H1 (cell line): ENCODE measurements around the gene TRO. TPM values are rescaled to one million over a fixed set of nuclear protein-coding genes. Genes with fewer than 3 reads are reported as not detected.

Source experiments
- CTCF ChIA-PET: fragments of 300-600 bp; sonication (Branson Sonifier 250); formaldehyde crosslinking; loops from one replicate; lab custom pipeline; 2021; ENCODE audit not compliant: partially characterized antibody; lab: Charles Lee
- POLR2A ChIA-PET: fragments of 300-600 bp; sonication (Branson Sonifier 250); formaldehyde crosslinking; loops from one replicate; lab custom pipeline; 2021; ENCODE audit warnings: inconsistent platforms; ENCODE audit not compliant: partially characterized antibody; lab: Charles Lee
- DNase-seq, 2 experiments: peaks; one replicate each; pipeline versions ENCODE4 v3.0.0 to v3.0.0-alpha.2; 2010 to 2022; ENCODE audit warnings: low spot score in 2 of 2, low read depth in 1 of 2, mixed read lengths in 1 of 2
- FAIRE-seq: peaks from 2 replicates; lab custom pipeline; 2011; peaks lifted over from hg19 to GRCh38; lab: Jason Lieb, UNC
- H2AFZ ChIP-seq: 2 replicates; pipeline ENCODE4 v1.8.1; 2012; ENCODE audit warnings: low read length, inconsistent platforms
- H2AK5ac ChIP-seq: 2 replicates; pipeline ENCODE4 v1.6.1; 2013; ENCODE audit warnings: low read depth, low read length
- H2BK120ac ChIP-seq: replicated peaks from 2 replicates; pipeline ENCODE3; 2013; ENCODE audit warnings: low read depth, low read length, inconsistent platforms
- H2BK12ac ChIP-seq: 2 replicates; pipeline ENCODE4 v1.6.1; 2013; ENCODE audit warnings: low read depth, low read length
- H2BK15ac ChIP-seq: 2 replicates; pipeline ENCODE4 v1.6.1; 2013; ENCODE audit warnings: low read length
- H2BK20ac ChIP-seq: 2 replicates; pipeline ENCODE4 v1.6.1; 2013; ENCODE audit warnings: low read length
- H2BK5ac ChIP-seq: 2 replicates; pipeline ENCODE4 v1.6.1; 2013; ENCODE audit warnings: low read depth, low read length
- H3K14ac ChIP-seq: 2 replicates; pipeline ENCODE4 v1.6.1; 2013; ENCODE audit warnings: inconsistent platforms; ENCODE audit not compliant: insufficient read length
- H3K18ac ChIP-seq: 2 replicates; pipeline ENCODE4 v1.6.1; 2013; ENCODE audit warnings: low read length; ENCODE audit errors: extremely low read depth
- H3K23ac ChIP-seq: 2 replicates; pipeline ENCODE4 v1.6.1; 2013; ENCODE audit warnings: inconsistent platforms; ENCODE audit not compliant: insufficient read length
- H3K23me2 ChIP-seq: 2 replicates; pipeline ENCODE4 v1.6.1; 2013; ENCODE audit warnings: low read depth, low read length
- H3K27ac ChIP-seq: 2 replicates; pipeline ENCODE4 v1.6.1; 2011; ENCODE audit warnings: low read depth, low read length, inconsistent platforms
- H3K27me3 ChIP-seq, 4 experiments: replicated peaks in 1 of 4; 1 replicate in 1 of 4; 2 replicates in 3 of 4; pipeline versions ENCODE4 v1.6.1 to v1.8.1; 2011 to 2013; ENCODE audit warnings: low read length in 3 of 4, mild to moderate bottlenecking in 3 of 4, inconsistent platforms in 2 of 4, mixed read lengths in 2 of 4, moderate library complexity in 1 of 4; ENCODE audit not compliant: control insufficient read depth in 3 of 4, insufficient read depth in 3 of 4; ENCODE audit errors: extremely low read depth in 1 of 4
- H3K36me3 ChIP-seq, 4 experiments: 2 replicates each; pipeline versions ENCODE4 v1.6.1 to v1.8.1; 2011 to 2013; ENCODE audit warnings: mild to moderate bottlenecking in 4 of 4, low read length in 3 of 4, moderate library complexity in 2 of 4, control low read depth in 1 of 4, inconsistent platforms in 1 of 4; ENCODE audit not compliant: insufficient read depth in 4 of 4, control insufficient read depth in 2 of 4
- H3K4ac ChIP-seq: replicated peaks from 2 replicates; pipeline ENCODE3; 2013; ENCODE audit warnings: low read length, low read depth, mixed read lengths, inconsistent platforms; ENCODE audit not compliant: insufficient read length
- H3K4me1 ChIP-seq, 4 experiments: replicated peaks in 1 of 4; 1 replicate in 1 of 4; 2 replicates in 3 of 4; pipeline versions ENCODE4 v1.6.1 to v1.8.1; 2011 to 2013; ENCODE audit warnings: low read length in 3 of 4, inconsistent platforms in 2 of 4, mixed read lengths in 1 of 4; ENCODE audit not compliant: insufficient read depth in 4 of 4, control insufficient read depth in 3 of 4
- H3K4me2 ChIP-seq, 2 experiments: 2 replicates each; pipeline versions ENCODE4 v1.6.1 to v1.8.1; 2011 to 2013; ENCODE audit warnings: low read depth in 2 of 2, low read length in 2 of 2, control low read depth in 1 of 2, inconsistent platforms in 1 of 2, mild to moderate bottlenecking in 1 of 2; ENCODE audit not compliant: insufficient read depth in 1 of 2
- H3K4me3 ChIP-seq, 4 experiments: fragments of 200-600, 300-600 bp in 1 of 4; sonication (generic), shearing (Covaris generic), sonication (Bioruptor Twin) in 1 of 4; 2 replicates each; pipeline versions ENCODE4 v1.5.1 to v1.8.1; 2011 to 2016; ENCODE audit warnings: low read length in 4 of 4, low read depth in 3 of 4, control low read depth in 2 of 4, inconsistent platforms in 2 of 4, mild to moderate bottlenecking in 2 of 4, mixed read lengths in 1 of 4, moderate library complexity in 1 of 4; ENCODE audit not compliant: insufficient read depth in 2 of 4; ENCODE audit errors: extremely low read depth in 1 of 4
- H3K56ac ChIP-seq: replicated peaks from 2 replicates; pipeline ENCODE3; 2013; ENCODE audit warnings: low read depth, mild to moderate bottlenecking, mixed read lengths, low read length, inconsistent platforms; ENCODE audit not compliant: insufficient read length
- H3K79me1 ChIP-seq: 2 replicates; pipeline ENCODE4 v1.6.1; 2013; ENCODE audit warnings: low read depth, low read length, control low read depth
- H3K79me2 ChIP-seq, 2 experiments: 2 replicates each; pipeline versions ENCODE4 v1.6.1 to v1.8.1; 2012 to 2013; ENCODE audit warnings: low read length in 2 of 2, mild to moderate bottlenecking in 2 of 2, inconsistent platforms in 1 of 2; ENCODE audit not compliant: insufficient read depth in 2 of 2, control insufficient read depth in 1 of 2
- H3K9ac ChIP-seq, 4 experiments: replicated peaks in 1 of 4; 1 replicate in 1 of 4; 2 replicates in 3 of 4; pipeline versions ENCODE4 v1.6.1 to v1.8.1; 2011 to 2013; ENCODE audit warnings: low read depth in 3 of 4, low read length in 3 of 4, control low read depth in 2 of 4, mild to moderate bottlenecking in 2 of 4, moderate library complexity in 2 of 4, inconsistent platforms in 1 of 4; ENCODE audit errors: extremely low read depth in 1 of 4
- H3K9me3 ChIP-seq, 2 experiments: 2 replicates each; pipeline versions ENCODE4 v1.6.1 to v1.8.1; 2012 to 2013; ENCODE audit warnings: mild to moderate bottlenecking in 2 of 2, moderate library complexity in 2 of 2, control low read depth in 1 of 2, inconsistent platforms in 1 of 2, low read depth in 1 of 2, low read length in 1 of 2, mixed read lengths in 1 of 2; ENCODE audit not compliant: insufficient read depth in 2 of 2
- H4K20me1 ChIP-seq, 2 experiments: replicated peaks in 1 of 2; 2 replicates each; pipeline versions ENCODE3 to v1.8.1; 2011 to 2013; ENCODE audit warnings: inconsistent platforms in 2 of 2, low read length in 2 of 2, mild to moderate bottlenecking in 1 of 2; ENCODE audit not compliant: insufficient read depth in 2 of 2, control insufficient read depth in 1 of 2
- H4K5ac ChIP-seq: 2 replicates; pipeline ENCODE4 v1.6.1; 2013; ENCODE audit warnings: low read length, low read depth, mixed read lengths, inconsistent platforms; ENCODE audit not compliant: insufficient read length
- H4K8ac ChIP-seq: 2 replicates; pipeline ENCODE4 v1.8.0; 2013; ENCODE audit warnings: mild to moderate bottlenecking, moderate library complexity, low read length, inconsistent platforms; ENCODE audit not compliant: insufficient read depth; ENCODE audit errors: extremely low read depth
- H4K91ac ChIP-seq: replicated peaks from 2 replicates; pipeline ENCODE3; 2013; ENCODE audit warnings: low read length, mixed read lengths, inconsistent platforms; ENCODE audit not compliant: insufficient read length
- HDAC2 ChIP-seq, 2 experiments: fragments of 300-600 bp in 1 of 2; sonication (generic) in 1 of 2; IDR thresholded peaks; 2 replicates each; pipeline ENCODE4 v1.6.1; 2011 to 2012; ENCODE audit warnings: low read depth in 2 of 2, low read length in 2 of 2, mild to moderate bottlenecking in 2 of 2, moderate library complexity in 2 of 2, borderline replicate concordance in 1 of 2, inconsistent platforms in 1 of 2
- JUN ChIP-seq: IDR thresholded peaks from 2 replicates; pipeline ENCODE4 v1.6.1; 2011; ENCODE audit warnings: low read depth, mild to moderate bottlenecking, improper control_type of control experiment, low read length
- JUND ChIP-seq: IDR thresholded peaks from 2 replicates; pipeline ENCODE4 v1.6.1; 2011; ENCODE audit warnings: mild to moderate bottlenecking, improper control_type of control experiment, low read length
- KDM4A ChIP-seq: IDR thresholded peaks from one replicate; pipeline ENCODE4 v1.7.1; 2012; ENCODE audit warnings: low read depth, mild to moderate bottlenecking, moderate library complexity, low read length, inconsistent platforms; ENCODE audit not compliant: severe bottlenecking
- RAD21 ChIP-seq, 2 experiments: IDR thresholded peaks in 1 of 2; conservative IDR thresholded peaks in 1 of 2; 2 replicates each; pipeline ENCODE4 v1.6.1; 2011; ENCODE audit warnings: low read depth in 2 of 2, low read length in 2 of 2, improper control_type of control experiment in 1 of 2, inconsistent platforms in 1 of 2, mild to moderate bottlenecking in 1 of 2, moderate library complexity in 1 of 2
- SIX5 ChIP-seq: IDR thresholded peaks from 2 replicates; pipeline ENCODE4 v1.6.1; 2011; ENCODE audit warnings: mild to moderate bottlenecking, low read depth, low read length
- SRF ChIP-seq: IDR thresholded peaks from 2 replicates; pipeline ENCODE4 v1.6.1; 2011; ENCODE audit warnings: mild to moderate bottlenecking, low read depth, low read length, moderate library complexity
- TEAD4 ChIP-seq: IDR thresholded peaks from 2 replicates; pipeline ENCODE4 v1.6.1; 2012; ENCODE audit warnings: low read depth, low read length, inconsistent platforms, mixed read lengths
- WGBS, 2 experiments: shearing (Covaris generic) in 1 of 2; methylation state at CpG; one replicate each; pipeline versions ENCODE4 v1.1.6 to v1.1.7; 2013 to 2015; ENCODE audit warnings: low lambda C conversion rate in 2 of 2, mixed read lengths in 2 of 2, inconsistent platforms in 1 of 2, low coverage in 1 of 2, missing lambda C conversion rate in 1 of 2; ENCODE audit not compliant: insufficient replicate concordance in 2 of 2, insufficient coverage in 1 of 2, insufficient read length in 1 of 2; ENCODE audit errors: extremely low coverage in 1 of 2, missing lambda C conversion rate in 1 of 2; 5-methylcytosine and 5-hydroxymethylcytosine counted together
- polyA plus RNA-seq, 7 experiments: library from polyadenylated mRNA; depleted of rRNA in 3 of 7; stranded (reverse) in 5 of 7; unstranded in 2 of 7; fragments of >200 nt in 5 of 7; fragments of 200-250 nt in 2 of 7; gene quantifications; 1 replicate in 5 of 7; 2 replicates in 1 of 7; 4 replicates in 1 of 7; pipeline versions ENCODE4 v1.2.1 to v1.2.3, GENCODE V29; 2011 to 2013; ENCODE audit warnings: missing spikeins in 2 of 7, mixed read lengths in 2 of 7
- total RNA-seq: library from RNA; stranded (reverse); fragmentation: NEBNext Ultra II Directional; extraction: Animal tissue kit (Norgen Biotek cat#: 25700); gene quantifications from 2 replicates; pipeline ENCODE4 v1.2.1, GENCODE V29; 2021
- TF ChIP-seq, protein P1 (sequence below): IDR thresholded peaks from 2 replicates; pipeline ENCODE4 v1.6.1; 2012; ENCODE audit warnings: inconsistent platforms
- TF ChIP-seq, protein P2 (sequence below): IDR thresholded peaks from 2 replicates; pipeline ENCODE4 v1.6.1; 2011; ENCODE audit warnings: low read length, improper control_type of control experiment

The TRO gene
- total and polyA plus RNA-seq, 2 of the 8 experiments (the other 6 are each of a cell fraction or from before 2014, with no cell fraction given): 49.5 to 57.6 TPM

DNA sequence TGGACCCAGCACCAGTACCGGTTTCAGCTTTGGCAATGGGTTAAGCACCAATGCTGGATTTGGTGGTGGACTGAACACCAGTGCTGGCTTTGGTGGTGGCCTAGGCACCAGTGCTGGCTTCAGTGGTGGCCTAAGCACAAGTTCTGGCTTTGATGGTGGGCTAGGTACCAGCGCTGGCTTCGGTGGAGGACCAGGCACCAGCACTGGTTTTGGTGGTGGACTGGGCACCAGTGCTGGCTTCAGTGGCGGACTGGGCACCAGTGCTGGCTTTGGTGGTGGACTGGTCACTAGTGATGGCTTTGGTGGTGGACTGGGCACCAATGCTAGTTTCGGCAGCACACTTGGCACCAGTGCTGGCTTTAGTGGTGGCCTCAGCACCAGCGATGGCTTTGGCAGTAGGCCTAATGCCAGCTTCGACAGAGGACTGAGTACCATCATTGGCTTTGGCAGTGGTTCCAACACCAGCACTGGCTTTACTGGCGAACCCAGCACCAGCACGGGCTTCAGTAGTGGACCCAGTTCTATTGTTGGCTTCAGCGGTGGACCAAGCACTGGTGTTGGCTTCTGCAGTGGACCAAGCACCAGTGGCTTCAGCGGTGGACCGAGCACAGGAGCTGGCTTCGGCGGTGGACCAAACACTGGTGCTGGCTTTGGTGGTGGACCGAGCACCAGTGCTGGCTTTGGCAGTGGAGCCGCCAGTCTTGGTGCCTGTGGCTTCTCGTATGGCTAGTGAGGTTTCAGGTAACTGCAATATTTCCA is 9.8 kb downstream of the TRO start:
- no peak overlapping the region for H4K91ac ChIP-seq
- no peak overlapping the region for H3K4ac ChIP-seq
- 89% methylated on average over 14 of the region's 17 CpGs; no CpG with 5 or more reads in 1 of the 2 experiments for WGBS, 2 experiments
- no peak overlapping the region for H3K4me3 ChIP-seq
- ChIA-PET POLR2A (no interaction called here), CTCF (no interaction called here)
- no peaks in the 10 kb centered on the region for H3K9me3 ChIP-seq
- no peak overlapping the region for H3K4me2 ChIP-seq
- H4K5ac ChIP-seq: no peak overlapping the region
- FAIRE-seq (no peak), DNase-seq (no peak)
- no peaks in the 10 kb centered on the region for H3K79me2 ChIP-seq
- H3K23ac ChIP-seq: no peak overlapping the region
- no peak overlapping the region for H3K27ac ChIP-seq
- no peak overlapping the region for H3K56ac ChIP-seq
- H2BK120ac ChIP-seq: no peak overlapping the region
- no peak overlapping the region for H3K18ac ChIP-seq
- peaks cover 0 to 7% of the 10 kb centered on the region in 2 experiments for H4K20me1 ChIP-seq
- no peak overlapping the region for H2BK15ac ChIP-seq
- no peak overlapping the region for H3K9ac ChIP-seq
- no peaks in the 10 kb centered on the region for H3K27me3 ChIP-seq
- no peaks in the 10 kb centered on the region for H3K23me2 ChIP-seq
- H4K8ac ChIP-seq: no peak overlapping the region
- no peak overlapping the region for H2BK12ac ChIP-seq
- no peaks in the 10 kb centered on the region for H3K4me1 ChIP-seq
- no peak overlapping the region for H3K14ac ChIP-seq
- no peak overlapping the region for H2AK5ac ChIP-seq
- peaks cover 0 to 49% (median 19%) of the 10 kb centered on the region in 4 experiments; a peak in 5 of 8 replicates for H3K36me3 ChIP-seq
- H2AFZ ChIP-seq: no peak overlapping the region
- H3K79me1 ChIP-seq: no peaks in the 10 kb centered on the region
- H2BK5ac ChIP-seq: no peak overlapping the region
- H2BK20ac ChIP-seq: no peak overlapping the region
- TF ChIP-seq, protein P1, sequence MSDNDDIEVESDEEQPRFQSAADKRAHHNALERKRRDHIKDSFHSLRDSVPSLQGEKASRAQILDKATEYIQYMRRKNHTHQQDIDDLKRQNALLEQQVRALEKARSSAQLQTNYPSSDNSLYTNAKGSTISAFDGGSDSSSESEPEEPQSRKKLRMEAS: no peak
- TF ChIP-seq, protein P2, sequence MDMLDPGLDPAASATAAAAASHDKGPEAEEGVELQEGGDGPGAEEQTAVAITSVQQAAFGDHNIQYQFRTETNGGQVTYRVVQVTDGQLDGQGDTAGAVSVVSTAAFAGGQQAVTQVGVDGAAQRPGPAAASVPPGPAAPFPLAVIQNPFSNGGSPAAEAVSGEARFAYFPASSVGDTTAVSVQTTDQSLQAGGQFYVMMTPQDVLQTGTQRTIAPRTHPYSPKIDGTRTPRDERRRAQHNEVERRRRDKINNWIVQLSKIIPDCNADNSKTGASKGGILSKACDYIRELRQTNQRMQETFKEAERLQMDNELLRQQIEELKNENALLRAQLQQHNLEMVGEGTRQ: no peak
- TF ChIP-seq KDM4A: no peak
- TF ChIP-seq TEAD4: no peak
- no peak for TF ChIP-seq JUND
- no peak for TF ChIP-seq SIX5
- TF ChIP-seq JUN: no peak
- TF ChIP-seq SRF: no peak
- TF ChIP-seq HDAC2 (IDR thresholded peaks at IDR 0.05; ENCODE audit: borderline replicate concordance in 1 of 2, low read depth in 2 of 2, low read length in 2 of 2): no peak
- TF ChIP-seq RAD21 (IDR thresholded peaks at IDR 0.05 in 1 of 2, conservative IDR thresholded peaks at IDR 0.05 in 1 of 2; ENCODE audit: low read depth in 2 of 2, low read length in 2 of 2): no peak
